H9 (cell line): ENCODE results near the gene SPRED2. TPM values are rescaled to one million over a fixed set of nuclear protein-coding genes. Genes with fewer than 3 reads are reported as not detected.

Experiments
- DNase-seq: peaks from one replicate; pipeline ENCODE4 v3.0.0-alpha.2; 2017
- H2AFZ ChIP-seq: one replicate; pipeline ENCODE4 v1.6.1; 2013; ENCODE audit warnings: mild to moderate bottlenecking, low read length, control low read depth, moderate library complexity
- H2AK5ac ChIP-seq: 2 replicates; pipeline ENCODE4 v1.6.1; 2013; ENCODE audit warnings: low read length, control low read depth, mixed read lengths; ENCODE audit not compliant: insufficient read length
- H2BK120ac ChIP-seq: one replicate; pipeline ENCODE4 v1.6.1; 2013; ENCODE audit warnings: low read depth, mild to moderate bottlenecking, low read length, control low read depth, inconsistent platforms; ENCODE audit not compliant: poor library complexity, severe bottlenecking
- H2BK12ac ChIP-seq: 2 replicates; pipeline ENCODE4 v1.6.1; 2013; ENCODE audit warnings: low read length, control low read depth, mixed read lengths, low read depth; ENCODE audit not compliant: insufficient read length
- H2BK15ac ChIP-seq: 2 replicates; pipeline ENCODE4 v1.6.1; 2013; ENCODE audit warnings: low read depth, low read length, control low read depth
- H2BK20ac ChIP-seq: one replicate; pipeline ENCODE4 v1.6.1; 2013; ENCODE audit warnings: low read depth, mild to moderate bottlenecking, low read length, control low read depth, inconsistent platforms; ENCODE audit not compliant: poor library complexity, severe bottlenecking
- H2BK5ac ChIP-seq: 2 replicates; pipeline ENCODE4 v1.6.1; 2013; ENCODE audit warnings: low read length, control low read depth, mixed read lengths; ENCODE audit not compliant: insufficient read length
- H3K14ac ChIP-seq: 2 replicates; pipeline ENCODE4 v1.6.1; 2013; ENCODE audit warnings: low read length, control low read depth; ENCODE audit not compliant: insufficient read depth
- H3K18ac ChIP-seq: 2 replicates; pipeline ENCODE4 v1.6.1; 2013; ENCODE audit warnings: low read depth, mild to moderate bottlenecking, mixed read lengths, low read length, control low read depth; ENCODE audit not compliant: insufficient read length
- H3K23ac ChIP-seq: 2 replicates; pipeline ENCODE4 v1.6.1; 2013; ENCODE audit warnings: low read length, control low read depth, mixed read lengths, low read depth; ENCODE audit not compliant: insufficient read length
- H3K23me2 ChIP-seq: 2 replicates; pipeline ENCODE4 v1.6.1; 2013; ENCODE audit warnings: low read depth, mild to moderate bottlenecking, mixed read lengths, low read length, control low read depth; ENCODE audit not compliant: insufficient read length, poor library complexity, severe bottlenecking
- H3K27ac ChIP-seq: 2 replicates; pipeline ENCODE4 v1.5.1; 2013; ENCODE audit warnings: low read length, control low read depth, mixed read lengths, low read depth; ENCODE audit not compliant: insufficient read length
- H3K27me3 ChIP-seq: 2 replicates; pipeline ENCODE4 v1.6.1; 2013; ENCODE audit warnings: low read length, control low read depth, inconsistent platforms; ENCODE audit not compliant: insufficient read depth
- H3K4ac ChIP-seq: 2 replicates; pipeline ENCODE4 v1.6.1; 2013; ENCODE audit warnings: low read depth, mild to moderate bottlenecking, control low read depth, inconsistent platforms, low read length, moderate library complexity
- H3K4me1 ChIP-seq: 2 replicates; pipeline ENCODE4 v1.6.1; 2013; ENCODE audit warnings: low read length, control low read depth, inconsistent platforms; ENCODE audit not compliant: insufficient read depth
- H3K4me2 ChIP-seq: 2 replicates; pipeline ENCODE4 v1.6.1; 2013; ENCODE audit warnings: low read length, control low read depth, mixed read lengths; ENCODE audit not compliant: insufficient read length, insufficient read depth
- H3K56ac ChIP-seq: 2 replicates; pipeline ENCODE4 v1.6.1; 2013; ENCODE audit warnings: low read depth, mild to moderate bottlenecking, mixed read lengths, low read length, control low read depth; ENCODE audit not compliant: insufficient read length
- H3K79me1 ChIP-seq: 2 replicates; pipeline ENCODE4 v1.6.1; 2013; ENCODE audit warnings: low read depth, mild to moderate bottlenecking, moderate library complexity, low read length, control low read depth, inconsistent platforms; ENCODE audit not compliant: insufficient read depth, poor library complexity, severe bottlenecking
- H3K79me2 ChIP-seq: 2 replicates; pipeline ENCODE4 v1.6.1; 2013; ENCODE audit warnings: low read length, control low read depth, inconsistent platforms; ENCODE audit not compliant: insufficient read depth
- H3K9ac ChIP-seq: 2 replicates; pipeline ENCODE4 v1.6.1; 2013; ENCODE audit warnings: low read length, control low read depth, mixed read lengths; ENCODE audit not compliant: insufficient read length; ENCODE audit errors: extremely low read depth
- H3K9me3 ChIP-seq: one replicate; pipeline ENCODE4 v1.6.1; 2013; ENCODE audit warnings: low read depth, low read length, inconsistent platforms; ENCODE audit not compliant: control insufficient read depth
- H3T11ph ChIP-seq: one replicate; pipeline ENCODE4 v1.6.1; 2013; ENCODE audit warnings: mild to moderate bottlenecking, low read length, control low read depth, inconsistent platforms
- H4K20me1 ChIP-seq: one replicate; pipeline ENCODE4 v1.6.1; 2013; ENCODE audit not compliant: control insufficient read depth, insufficient read length, insufficient read depth
- H4K5ac ChIP-seq: 2 replicates; pipeline ENCODE4 v1.6.1; 2013; ENCODE audit warnings: low read depth, mild to moderate bottlenecking, mixed read lengths, low read length, control low read depth; ENCODE audit not compliant: insufficient read length
- H4K8ac ChIP-seq: replicated peaks from 2 replicates; pipeline ENCODE4 v1.6.1; 2013; ENCODE audit warnings: low read length, control low read depth, mixed read lengths, low read depth; ENCODE audit not compliant: insufficient read length
- H4K91ac ChIP-seq: 2 replicates; pipeline ENCODE4 v1.6.1; 2013; ENCODE audit warnings: low read depth, mild to moderate bottlenecking, moderate library complexity, mixed read lengths, low read length, control low read depth; ENCODE audit not compliant: insufficient read length
- H3K27ac Mint-ChIP-seq, 3 experiments: 2 replicates in 2 of 3; 3 replicates in 1 of 3; pipeline ENCODE4 v1.8.0; 2020 to 2021; ENCODE audit warnings: mixed read lengths in 3 of 3, mild to moderate bottlenecking in 1 of 3, moderate library complexity in 1 of 3
- H3K27me3 Mint-ChIP-seq: 2 replicates; pipeline ENCODE4 v1.8.0; 2021; ENCODE audit warnings: low read depth, mild to moderate bottlenecking, moderate library complexity, mixed read lengths
- H3K36me3 Mint-ChIP-seq, 3 experiments: 2 replicates in 2 of 3; 3 replicates in 1 of 3; pipeline ENCODE4 v1.8.0; 2020 to 2021; ENCODE audit warnings: low read depth in 3 of 3, mixed read lengths in 3 of 3; ENCODE audit not compliant: insufficient read depth in 1 of 3
- H3K4me1 Mint-ChIP-seq, 2 experiments: 2 replicates each; pipeline ENCODE4 v1.8.0; 2020; ENCODE audit warnings: mixed read lengths in 2 of 2
- H3K4me3 Mint-ChIP-seq, 2 experiments: 2 replicates in 1 of 2; 3 replicates in 1 of 2; pipeline ENCODE4 v1.8.0; 2020 to 2021; ENCODE audit warnings: mild to moderate bottlenecking in 2 of 2, mixed read lengths in 2 of 2, moderate library complexity in 1 of 2
- H3K9me3 Mint-ChIP-seq, 2 experiments: 2 replicates in 1 of 2; 3 replicates in 1 of 2; pipeline ENCODE4 v1.8.0; 2020; ENCODE audit warnings: mild to moderate bottlenecking in 2 of 2, mixed read lengths in 2 of 2, moderate library complexity in 1 of 2
- CTCF ChIP-seq: fragments of 200-600 bp; sonication (generic); conservative IDR thresholded peaks from 3 replicates; pipeline ENCODE4 v1.8.0; 2021; ENCODE audit warnings: antibody characterized with exemption, mild to moderate bottlenecking
- WGBS: extraction: QIAGEN DNeasy Blood & Tissue Kit; methylation state at CpG from one replicate; pipeline ENCODE4 v1.1.7; 2013; ENCODE audit warnings: missing lambda C conversion rate, low lambda C conversion rate, mixed read lengths; ENCODE audit not compliant: insufficient read length; ENCODE audit errors: extremely low coverage; 5-methylcytosine and 5-hydroxymethylcytosine counted together
- total RNA-seq: library from RNA; stranded (reverse); gene quantifications from 2 replicates; pipeline ENCODE4 v1.2.1, GENCODE V29; 2021

Gene SPRED2
- total RNA-seq, 1 experiment from 2014 or later = 23.5 TPM

GRCh38 chr2:65298089-65298488 is 134.3 kb downstream of the SPRED2 start:
- Histone ChIP-seq H4K5ac (no peak overlapping the region), H2AK5ac (no peak overlapping the region), H2AFZ (no peak overlapping the region), H3K23ac (no peak overlapping the region), H4K8ac (no peak overlapping the region), H3K79me2 (no peaks in the 10 kb centered on the region), H2BK15ac (no peak overlapping the region), H3K4me2 (no peak overlapping the region), H3K4ac (no peak overlapping the region), H2BK20ac (no peak overlapping the region), H4K91ac (no peak overlapping the region), H3K4me1 (peaks cover 3% of the 10 kb centered on the region; the same call in 1 of the 2 replicates), H3K79me1 (no peaks in the 10 kb centered on the region), H3K27me3 (no peaks in the 10 kb centered on the region), H3K9me3 (no peaks in the 10 kb centered on the region), H3K18ac (no peak overlapping the region), H3K27ac (no peak overlapping the region), H3T11ph (no peak overlapping the region), H3K14ac (no peak overlapping the region), H2BK5ac (no peak overlapping the region), H3K56ac (no peak overlapping the region), H2BK120ac (no peak overlapping the region), H2BK12ac (no peak overlapping the region), H4K20me1 (no peaks in the 10 kb centered on the region), H3K9ac (no peak overlapping the region), H3K23me2 (no peaks in the 10 kb centered on the region)
- Mint-ChIP-seq H3K36me3 (no peaks in the 10 kb centered on the region), H3K4me3 (no peak overlapping the region), H3K4me1 (peaks cover 23 to 28% of the 10 kb centered on the region in 2 experiments), H3K9me3 (no peaks in the 10 kb centered on the region), H3K27me3 (peaks cover 66% of the 10 kb centered on the region), H3K27ac (no peak overlapping the region)
- no peak for TF ChIP-seq CTCF
- WGBS = no CpG with 5 or more reads among the region's 5 CpGs
- no peak for DNase-seq
